Measurements from ENCODE around the gene VMO1.

DNA sequence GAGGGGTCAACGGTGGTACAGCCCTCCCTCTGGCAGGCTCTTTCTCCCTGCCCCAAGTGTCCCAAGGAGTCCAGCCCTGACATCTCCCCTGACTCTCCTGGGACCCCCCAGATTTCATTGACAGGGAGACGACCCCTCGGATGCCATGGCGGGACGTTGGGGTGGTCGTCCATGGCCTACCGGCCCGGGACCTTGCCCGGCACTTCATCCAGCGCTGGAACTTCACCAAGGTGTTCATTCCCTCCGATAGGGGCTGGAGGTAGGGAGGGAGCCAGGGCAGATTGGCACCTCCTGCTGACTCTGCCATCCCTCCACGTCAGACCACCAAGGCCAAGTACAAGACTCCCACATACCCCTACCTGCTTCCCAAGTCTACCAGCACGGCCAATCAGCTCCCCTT lies 30.7 kb upstream of the VMO1 start:
- TF ChIP-seq, protein P1, sequence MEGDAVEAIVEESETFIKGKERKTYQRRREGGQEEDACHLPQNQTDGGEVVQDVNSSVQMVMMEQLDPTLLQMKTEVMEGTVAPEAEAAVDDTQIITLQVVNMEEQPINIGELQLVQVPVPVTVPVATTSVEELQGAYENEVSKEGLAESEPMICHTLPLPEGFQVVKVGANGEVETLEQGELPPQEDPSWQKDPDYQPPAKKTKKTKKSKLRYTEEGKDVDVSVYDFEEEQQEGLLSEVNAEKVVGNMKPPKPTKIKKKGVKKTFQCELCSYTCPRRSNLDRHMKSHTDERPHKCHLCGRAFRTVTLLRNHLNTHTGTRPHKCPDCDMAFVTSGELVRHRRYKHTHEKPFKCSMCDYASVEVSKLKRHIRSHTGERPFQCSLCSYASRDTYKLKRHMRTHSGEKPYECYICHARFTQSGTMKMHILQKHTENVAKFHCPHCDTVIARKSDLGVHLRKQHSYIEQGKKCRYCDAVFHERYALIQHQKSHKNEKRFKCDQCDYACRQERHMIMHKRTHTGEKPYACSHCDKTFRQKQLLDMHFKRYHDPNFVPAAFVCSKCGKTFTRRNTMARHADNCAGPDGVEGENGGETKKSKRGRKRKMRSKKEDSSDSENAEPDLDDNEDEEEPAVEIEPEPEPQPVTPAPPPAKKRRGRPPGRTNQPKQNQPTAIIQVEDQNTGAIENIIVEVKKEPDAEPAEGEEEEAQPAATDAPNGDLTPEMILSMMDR (IDR thresholded peaks at IDR 0.05; ENCODE audit: low read depth, low read length, poor library complexity, severe bottlenecking), result no peak
- TF ChIP-seq EZH2phosphoT487 (IDR thresholded peaks at IDR 0.05; ENCODE audit: borderline replicate concordance, low read length), result no peak
